Measurements from ENCODE around the gene NFKBIZ.

Gene NFKBIZ

DNA sequence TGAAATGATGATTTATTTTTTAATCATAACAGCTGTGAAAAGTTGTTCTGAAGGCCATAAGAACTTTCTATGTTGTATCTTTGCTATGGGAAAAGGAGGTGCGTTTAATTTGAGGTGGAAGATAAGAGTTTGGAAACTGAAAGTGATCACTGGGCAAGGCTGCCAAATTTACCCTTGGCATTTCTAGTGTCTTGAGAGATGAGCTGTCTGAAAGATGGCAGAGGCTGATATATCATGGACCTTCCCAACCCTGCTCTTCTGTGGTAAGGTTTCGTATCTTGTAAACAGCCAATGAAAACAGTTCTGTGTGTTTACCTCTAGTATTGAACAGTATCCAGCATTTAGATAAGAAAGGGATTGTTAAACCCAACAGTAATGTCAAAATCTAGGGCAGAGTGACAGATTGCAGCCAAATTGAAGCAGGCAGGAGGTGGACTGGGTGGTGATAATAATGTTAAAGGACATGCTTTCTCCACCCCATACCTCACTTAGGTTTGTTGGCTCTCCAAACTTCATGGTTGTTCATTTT, 15.8 kb upstream of the NFKBIZ start:
- no peak overlapping the region for H3K27ac ChIP-seq
- H3K4me3 ChIP-seq: no peak overlapping the region
- DNase-seq (ENCODE audit: low spot score): no peak
- TF ChIP-seq, protein P1, sequence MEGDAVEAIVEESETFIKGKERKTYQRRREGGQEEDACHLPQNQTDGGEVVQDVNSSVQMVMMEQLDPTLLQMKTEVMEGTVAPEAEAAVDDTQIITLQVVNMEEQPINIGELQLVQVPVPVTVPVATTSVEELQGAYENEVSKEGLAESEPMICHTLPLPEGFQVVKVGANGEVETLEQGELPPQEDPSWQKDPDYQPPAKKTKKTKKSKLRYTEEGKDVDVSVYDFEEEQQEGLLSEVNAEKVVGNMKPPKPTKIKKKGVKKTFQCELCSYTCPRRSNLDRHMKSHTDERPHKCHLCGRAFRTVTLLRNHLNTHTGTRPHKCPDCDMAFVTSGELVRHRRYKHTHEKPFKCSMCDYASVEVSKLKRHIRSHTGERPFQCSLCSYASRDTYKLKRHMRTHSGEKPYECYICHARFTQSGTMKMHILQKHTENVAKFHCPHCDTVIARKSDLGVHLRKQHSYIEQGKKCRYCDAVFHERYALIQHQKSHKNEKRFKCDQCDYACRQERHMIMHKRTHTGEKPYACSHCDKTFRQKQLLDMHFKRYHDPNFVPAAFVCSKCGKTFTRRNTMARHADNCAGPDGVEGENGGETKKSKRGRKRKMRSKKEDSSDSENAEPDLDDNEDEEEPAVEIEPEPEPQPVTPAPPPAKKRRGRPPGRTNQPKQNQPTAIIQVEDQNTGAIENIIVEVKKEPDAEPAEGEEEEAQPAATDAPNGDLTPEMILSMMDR (IDR thresholded peaks at IDR 0.05): no peak

DNA sequence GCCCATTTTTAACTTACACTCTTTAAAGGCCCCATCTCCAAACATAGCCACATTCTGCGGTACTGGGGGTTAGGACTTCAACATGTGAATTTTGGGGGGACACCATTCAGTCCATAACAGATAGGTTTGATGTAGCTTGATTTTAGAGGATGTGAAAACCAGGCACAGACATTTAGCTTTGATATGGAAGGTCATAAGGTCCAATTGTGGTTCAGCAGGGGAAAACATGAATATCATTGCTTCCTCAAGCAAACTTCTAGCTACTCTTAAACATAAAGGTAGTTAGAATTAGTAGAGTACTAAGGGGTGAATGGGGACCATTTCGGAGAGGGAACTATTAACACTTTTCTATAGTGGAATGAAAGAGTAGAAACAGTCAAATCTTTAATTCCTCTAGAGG, 13.6 kb upstream of the NFKBIZ start:
- TF ChIP-seq, protein P1 (IDR thresholded peaks at IDR 0.05): no peak
- H3K4me3 ChIP-seq: no peak overlapping the region
- no peak for DNase-seq (ENCODE audit: low spot score)
- H3K27ac ChIP-seq: no peak overlapping the region

DNA sequence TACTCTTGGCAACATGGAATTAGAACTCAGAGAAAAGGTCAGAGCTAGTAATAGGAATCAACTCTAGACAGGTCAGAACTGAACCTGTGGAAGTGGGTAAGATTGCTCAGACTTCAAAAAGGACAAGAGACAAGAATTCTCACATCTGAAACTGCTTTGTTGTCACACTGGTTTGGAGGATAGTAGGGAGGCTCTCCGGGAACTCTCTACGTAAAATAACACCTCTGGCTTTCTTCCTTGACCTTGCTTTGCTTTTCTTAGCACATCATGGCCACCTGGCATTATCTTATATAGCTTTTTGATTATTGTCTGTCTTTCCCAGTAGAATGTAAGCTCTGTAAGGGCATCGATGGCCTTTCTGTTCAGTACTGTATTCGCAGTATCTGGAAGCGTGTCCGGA, 13.2 kb upstream of the NFKBIZ start:
- no peak overlapping the region for H3K4me3 ChIP-seq
- TF ChIP-seq, protein P1 (IDR thresholded peaks at IDR 0.05): no peak
- no peak overlapping the region for H3K27ac ChIP-seq
- DNase-seq (ENCODE audit: low spot score): no peak

DNA sequence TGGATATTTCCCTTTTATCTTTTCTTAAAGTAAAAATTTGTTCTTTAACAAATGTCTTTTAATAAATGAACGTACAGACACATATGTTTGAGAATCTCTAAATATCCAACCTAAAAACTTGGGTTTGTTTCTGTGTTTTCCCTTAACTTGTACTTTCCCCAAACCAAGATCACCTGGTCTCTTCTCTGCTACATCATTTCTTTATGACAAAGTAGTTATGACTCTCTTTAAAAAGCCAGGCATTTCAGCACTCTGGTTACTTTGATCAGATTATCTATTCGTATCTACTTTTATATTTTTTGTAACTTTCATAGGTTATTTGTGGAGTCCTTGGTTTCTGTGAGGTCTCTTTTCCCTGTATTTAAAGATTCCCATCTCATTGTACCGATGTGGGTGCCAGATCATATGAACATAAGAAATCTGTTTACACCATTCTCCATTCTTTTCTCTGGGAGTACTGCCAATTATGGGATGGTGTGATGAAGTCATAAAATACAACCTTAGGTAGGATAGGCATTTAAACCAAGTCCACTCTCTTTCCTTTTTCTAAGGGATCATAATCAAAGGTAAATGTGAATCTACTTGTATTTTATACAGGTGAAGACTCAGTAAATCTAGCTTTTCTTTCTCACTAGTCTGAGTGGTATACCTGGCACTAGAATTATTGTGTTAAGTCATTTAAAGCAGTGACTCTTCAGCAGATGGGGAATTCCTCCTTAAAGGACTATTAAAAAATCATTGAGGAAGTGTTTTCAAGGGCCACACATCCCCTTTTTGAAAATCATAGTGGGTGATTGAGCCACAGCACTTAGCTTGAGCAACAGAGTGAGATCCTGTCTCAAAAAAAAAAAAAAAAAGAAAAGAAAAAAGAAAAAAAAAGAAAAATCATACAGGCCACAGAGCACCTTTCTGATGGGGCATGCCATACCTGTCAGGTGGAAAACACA, 12.4 kb upstream of the NFKBIZ start:
- TF ChIP-seq, protein P1 (IDR thresholded peaks at IDR 0.05): no peak
- Histone ChIP-seq H3K4me3 (no peak overlapping the region), H3K27ac (no peak overlapping the region)
- no peak for DNase-seq (ENCODE audit: low spot score)

DNA sequence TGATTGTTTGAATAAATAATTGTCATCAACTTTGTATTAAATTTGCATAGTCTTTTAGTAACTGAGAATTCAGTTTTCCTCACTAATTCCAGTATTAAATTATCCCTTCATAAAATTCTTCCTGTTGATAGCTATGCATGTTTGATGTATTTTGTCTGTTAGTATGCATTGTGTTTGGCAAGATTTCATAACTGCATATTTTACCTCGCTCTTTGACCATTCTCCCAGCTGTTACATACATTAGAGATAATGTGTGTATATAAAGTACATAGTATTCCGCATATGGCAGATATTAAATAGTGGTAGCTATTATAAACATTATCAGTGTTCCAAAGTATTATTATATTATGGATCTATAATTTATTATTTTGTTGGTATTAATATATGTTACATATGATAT, 10.6 kb upstream of the NFKBIZ start:
- TF ChIP-seq, protein P1 (IDR thresholded peaks at IDR 0.05): no peak
- Histone ChIP-seq H3K4me3 (no peak overlapping the region), H3K27ac (no peak overlapping the region)
- DNase-seq (ENCODE audit: low spot score): no peak

DNA sequence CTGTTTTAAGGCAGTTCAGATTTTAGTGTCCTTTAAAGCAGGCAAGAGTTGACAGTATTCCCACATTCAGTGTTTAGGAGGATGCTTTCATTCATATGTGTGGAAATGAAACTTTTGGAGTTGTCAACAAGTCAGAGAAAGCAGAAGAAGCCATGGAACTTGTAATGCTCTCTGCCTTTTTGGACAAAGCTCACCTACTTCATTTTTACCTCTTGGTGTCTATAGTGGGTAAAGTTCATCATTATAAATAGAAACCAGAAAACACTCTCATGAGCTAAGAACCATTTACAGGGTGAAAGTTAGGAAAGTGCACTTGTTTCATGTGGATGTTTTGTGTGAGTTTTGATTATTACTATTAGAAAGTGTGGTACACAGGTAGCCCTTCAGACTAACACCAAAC, 9.2 kb upstream of the NFKBIZ start:
- H3K27ac ChIP-seq: no peak overlapping the region
- no peak for DNase-seq (ENCODE audit: low spot score)
- TF ChIP-seq, protein P1 (IDR thresholded peaks at IDR 0.05): no peak
- no peak overlapping the region for H3K4me3 ChIP-seq

Data from coronary artery (tissue), 2 donors.